Posterior vena cava (tissue), 2 donors: ENCODE results near the gene BHLHE40. TPM values are rescaled to one million over a fixed set of nuclear protein-coding genes. Genes with fewer than 3 reads are reported as not detected.

Experiments used
- DNase-seq: peaks from one replicate; pipeline ENCODE4 v3.0.0-alpha.2; 2020; ENCODE audit warnings: low spot score
- intact Hi-C, 2 donors: fragments of 100-400 bp; cut with DNase I; formaldehyde crosslinking; loops; one replicate each; pipeline versions ENCODE4 v1.14.1 to v1.14.2; 2022 to 2023
- total RNA-seq, 2 donors: library from RNA; stranded (reverse); fragmentation: NEBNext Ultra II Directional; extraction: Animal tissue kit (Norgen Biotek cat#: 25700); gene quantifications; one replicate each; pipeline ENCODE4 v1.2.1, GENCODE V29; 2021
- donor health status: DM: yes; HTN: yes; CAD: no.
- donor health status: DM: yes; HTN: yes; CAD: no.

Gene BHLHE40
- total RNA-seq, 2 donors from 2014 or later = 87.8 to 89.9 TPM

GRCh38 chr3:4993276-4994143 is 14.3 kb downstream of the BHLHE40 start:
- intact Hi-C loops = no loop called here
- no peak for DNase-seq

GRCh38 chr3:4994144-4994730 is 15.0 kb downstream of the BHLHE40 start:
- intact Hi-C loops = no loop called here
- no peak for DNase-seq

- DNase-seq = peak; percentile 95
- intact Hi-C loops = loop anchor here in 1 of 2 donors (5.0 kb wide), 1 partner anchor 667 kb away; no protein-coding TSS in a partner anchor
These were observed 15.7 kb downstream of the BHLHE40 start for GRCh38 chr3:4994823-4995499.

- intact Hi-C loops = loop anchor here in 1 of 2 donors (5.0 kb wide), 1 partner anchor 667 kb away; no protein-coding TSS in a partner anchor
- DNase-seq = no peak
These were observed 16.3 kb downstream of the BHLHE40 start for GRCh38 chr3:4995500-4996053.

- DNase-seq = no peak
- intact Hi-C loops = loop anchor here in 1 of 2 donors (5.0 kb wide), 1 partner anchor 666 kb away; no protein-coding TSS in a partner anchor
These were observed 17.1 kb downstream of the BHLHE40 start for GRCh38 chr3:4996223-4996765.

- intact Hi-C loops = loop anchor here in 1 of 2 donors (5.0 kb wide), 1 partner anchor 665 kb away; no protein-coding TSS in a partner anchor
- DNase-seq = no peak
These were observed 17.6 kb downstream of the BHLHE40 start for GRCh38 chr3:4996771-4997291.

GRCh38 chr3:4997946-4998345 is 18.7 kb downstream of the BHLHE40 start:
- intact Hi-C loops = loop anchor here in 1 of 2 donors (5.0 kb wide), 1 partner anchor 664 kb away; no protein-coding TSS in a partner anchor
- no peak for DNase-seq

GRCh38 chr3:4999531-5000184 is 20.4 kb downstream of the BHLHE40 start:
- DNase-seq = no peak
- intact Hi-C loops = loop anchor here in 1 of 2 donors (5.0 kb wide), 1 partner anchor 663 kb away; no protein-coding TSS in a partner anchor

GRCh38 chr3:5001135-5001534 is 21.9 kb downstream of the BHLHE40 start:
- intact Hi-C loops = no loop called here
- no peak for DNase-seq

GRCh38 chr3:5001805-5002173 is 22.6 kb downstream of the BHLHE40 start:
- intact Hi-C loops = no loop called here
- DNase-seq = no peak

- intact Hi-C loops = no loop called here
- no peak for DNase-seq
These were observed 23.1 kb downstream of the BHLHE40 start for GRCh38 chr3:5002174-5002870.

GRCh38 chr3:5002871-5003247 is 23.6 kb downstream of the BHLHE40 start:
- intact Hi-C loops = no loop called here
- no peak for DNase-seq

GRCh38 chr3:5004319-5005152 is 25.3 kb downstream of the BHLHE40 start:
- intact Hi-C loops = no loop called here
- DNase-seq = no peak

- intact Hi-C loops = no loop called here
- no peak for DNase-seq
These were observed 26.1 kb downstream of the BHLHE40 start for GRCh38 chr3:5005367-5005766.

GRCh38 chr3:5006755-5007202 is 27.5 kb downstream of the BHLHE40 start:
- DNase-seq = no peak
- intact Hi-C loops = no loop called here

- no peak for DNase-seq
- intact Hi-C loops = no loop called here
These were observed 28.6 kb downstream of the BHLHE40 start for GRCh38 chr3:5007873-5008272.

GRCh38 chr3:5009506-5010109 is 30.4 kb downstream of the BHLHE40 start:
- DNase-seq = no peak
- intact Hi-C loops = no loop called here
